Activated T-helper 17 cell treated with anti-CD3 and anti-CD28 coated beads, Interleukin-2, amount 50 U/mL, for 72 hours (primary cell): Measurements from ENCODE around the gene GGTA1. TPM values are rescaled to one million over a fixed set of nuclear protein-coding genes. Genes with fewer than 3 reads are reported as not detected.
"Not testable (repeated sequence)": the region's sequence is repeated elsewhere in the genome, so short reads cannot be mapped to it uniquely, and the experiment has no call there.

Experiments used
- ATAC-seq: fragments of 150-1000 bp; cut with Tn5 transposase; replicated peaks from 2 replicates; pipeline ENCODE4 v1.10.0; 2021; ENCODE audit warnings: mild to moderate bottlenecking, moderate library complexity
- H3K27ac Mint-ChIP-seq: one replicate; pipeline ENCODE4 v1.8.0; 2022; ENCODE audit warnings: mixed read lengths
- H3K27me3 Mint-ChIP-seq: one replicate; pipeline ENCODE4 v1.8.0; 2022; ENCODE audit warnings: mixed read lengths
- H3K36me3 Mint-ChIP-seq: one replicate; pipeline ENCODE4 v1.8.0; 2022; ENCODE audit warnings: low read depth, mild to moderate bottlenecking, mixed read lengths
- H3K4me1 Mint-ChIP-seq: one replicate; pipeline ENCODE4 v1.8.0; 2022; ENCODE audit warnings: mixed read lengths
- H3K4me3 Mint-ChIP-seq: one replicate; pipeline ENCODE4 v1.8.0; 2022; ENCODE audit warnings: mild to moderate bottlenecking, mixed read lengths
- H3K9me3 Mint-ChIP-seq: one replicate; pipeline ENCODE4 v1.8.0; 2022; ENCODE audit warnings: mixed read lengths
- total RNA-seq, 2 donors: library from RNA; stranded (reverse); gene quantifications; one replicate each; pipeline ENCODE4 v1.2.3, GENCODE V29; 2022

Gene GGTA1
- total RNA-seq, 2 donors from 2014 or later, result not detected

DNA sequence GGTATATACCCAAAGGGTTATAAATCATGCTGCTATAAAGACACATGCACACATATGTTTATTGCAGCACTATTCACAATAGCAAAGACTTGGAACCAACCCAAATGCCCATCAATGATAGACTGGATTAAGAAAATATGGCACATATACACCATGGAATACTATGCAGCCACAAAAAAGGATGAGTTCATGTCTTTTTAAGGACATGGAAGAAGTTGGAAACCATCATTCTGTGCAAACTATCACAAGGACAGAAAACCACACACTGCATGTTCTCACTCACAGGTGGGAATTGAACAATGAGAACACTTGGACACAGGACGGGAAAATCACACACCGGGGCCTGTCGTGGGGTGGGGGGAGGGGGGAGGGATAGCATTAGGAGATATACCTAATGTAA lies 62.6 kb downstream of the GGTA1 start:
- not testable (repeated sequence) for H3K27ac Mint-ChIP-seq, H3K36me3 Mint-ChIP-seq, H3K4me1 Mint-ChIP-seq, H3K4me3 Mint-ChIP-seq, H3K9me3 Mint-ChIP-seq, ATAC-seq
- H3K27me3 Mint-ChIP-seq, result peaks cover 13% of the 10 kb centered on the region

DNA sequence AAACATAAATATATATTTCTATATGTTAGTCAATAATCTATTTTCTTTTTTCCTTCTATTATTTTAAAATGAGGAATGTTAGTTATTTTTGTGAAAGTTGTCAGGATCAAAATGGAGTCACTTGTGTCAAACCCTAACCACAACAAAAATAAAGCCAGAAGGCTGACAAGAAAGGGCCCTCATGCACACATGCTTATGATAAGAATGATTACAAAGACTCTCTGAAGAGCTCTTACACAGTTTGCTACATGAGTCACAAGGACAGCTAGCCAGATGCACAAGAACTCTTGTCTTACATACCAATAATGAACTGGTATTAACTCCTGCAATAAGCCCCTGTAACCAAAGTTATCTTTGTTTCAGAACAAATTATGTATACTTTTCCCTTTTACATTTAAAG lies 64.7 kb downstream of the GGTA1 start:
- ATAC-seq, result no peak
- Mint-ChIP-seq H3K9me3 (no peaks in the 10 kb centered on the region), H3K27ac (no peak overlapping the region), H3K4me1 (no peaks in the 10 kb centered on the region), H3K4me3 (no peak overlapping the region), H3K36me3 (no peaks in the 10 kb centered on the region), H3K27me3 (peaks cover 19% of the 10 kb centered on the region)

DNA sequence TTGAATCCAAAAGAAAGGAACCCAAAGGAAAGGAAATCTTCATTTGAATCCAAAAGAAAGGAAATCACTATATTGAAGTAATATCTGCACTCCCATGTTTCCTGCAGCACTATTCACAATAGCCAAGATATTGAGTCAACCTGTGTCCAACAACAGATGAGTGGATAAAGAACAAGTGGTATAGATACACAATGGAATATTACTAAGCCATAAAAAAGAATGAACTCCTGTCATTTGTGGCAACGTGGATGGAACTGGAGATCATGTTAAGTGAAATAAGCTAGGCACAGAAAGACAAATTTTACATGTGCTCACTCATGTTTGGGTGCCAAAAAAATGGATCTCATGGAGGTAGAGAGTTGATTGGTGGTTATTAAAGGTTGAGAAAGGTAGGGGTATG lies 71.7 kb downstream of the GGTA1 start:
- Mint-ChIP-seq H3K27me3 (peaks cover 27% of the 10 kb centered on the region), H3K36me3 (no peaks in the 10 kb centered on the region), H3K27ac (no peak overlapping the region), H3K9me3 (no peaks in the 10 kb centered on the region), H3K4me3 (no peak overlapping the region), H3K4me1 (no peaks in the 10 kb centered on the region)
- ATAC-seq, result no peak

DNA sequence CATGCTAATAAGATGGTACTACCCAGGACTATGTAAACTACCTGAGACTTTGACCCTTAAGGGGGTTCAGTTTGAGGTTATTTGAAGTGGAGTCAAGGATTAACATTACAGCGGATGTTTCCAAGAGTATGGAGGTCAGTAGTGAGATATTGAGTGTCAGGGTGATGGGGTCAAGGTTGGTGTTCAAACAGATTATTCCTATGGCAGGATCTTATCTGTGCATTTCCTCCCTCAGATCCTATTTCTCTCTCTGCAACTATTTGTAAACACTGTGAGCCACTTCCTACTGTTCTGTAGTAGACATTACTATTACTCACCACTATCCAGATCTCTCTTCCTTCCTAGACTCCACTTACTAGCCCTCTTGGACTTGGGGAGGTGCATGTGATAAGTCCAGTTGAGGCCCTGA lies 75.6 kb downstream of the GGTA1 start:
- Mint-ChIP-seq H3K4me3 (no peak overlapping the region), H3K36me3 (no peaks in the 10 kb centered on the region), H3K27me3 (peaks cover 29% of the 10 kb centered on the region), H3K4me1 (no peaks in the 10 kb centered on the region), H3K9me3 (no peaks in the 10 kb centered on the region), H3K27ac (no peak overlapping the region)
- no peak for ATAC-seq

DNA sequence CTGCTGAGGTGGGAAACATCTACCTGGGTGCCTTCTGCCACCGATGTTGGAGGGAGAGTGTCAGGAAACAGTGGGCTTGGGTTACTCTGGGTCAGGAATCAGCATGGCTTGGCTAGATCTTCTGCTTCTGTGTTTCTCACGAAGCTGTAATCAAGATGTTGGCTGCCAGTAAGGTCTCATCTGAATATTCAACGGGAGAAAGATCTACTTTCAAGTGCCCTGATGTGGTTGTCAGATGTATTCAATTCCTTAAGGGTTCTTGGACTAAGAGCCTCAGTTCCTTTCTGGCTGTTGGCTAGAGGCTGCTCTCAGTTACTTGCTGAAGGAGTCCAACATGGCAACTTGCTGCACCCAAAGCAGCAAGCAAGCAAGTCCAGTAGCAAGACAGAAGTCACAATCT lies 87.7 kb downstream of the GGTA1 start:
- Mint-ChIP-seq H3K9me3 (no peaks in the 10 kb centered on the region), H3K4me1 (no peaks in the 10 kb centered on the region), H3K4me3 (no peak overlapping the region), H3K36me3 (no peaks in the 10 kb centered on the region), H3K27me3 (no peaks in the 10 kb centered on the region), H3K27ac (no peak overlapping the region)
- ATAC-seq, result no peak

DNA sequence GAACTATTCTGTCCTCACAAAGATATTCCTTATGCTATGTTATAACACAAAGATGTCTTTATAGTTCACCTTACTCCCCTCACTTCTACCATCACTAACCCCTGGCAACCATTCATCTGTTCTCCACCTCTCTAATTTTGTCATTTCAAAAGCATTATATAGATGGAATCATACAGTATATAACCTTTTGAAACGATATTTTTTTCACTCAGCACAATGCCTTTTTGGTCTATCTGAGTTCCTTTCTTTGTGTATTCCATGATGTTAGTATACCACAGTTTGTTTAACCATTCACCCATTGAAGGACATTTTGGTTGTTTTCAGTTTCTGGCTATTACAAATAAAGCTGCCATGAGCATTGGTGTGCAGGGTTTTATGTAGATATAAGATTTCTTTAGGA lies 93.7 kb downstream of the GGTA1 start:
- Mint-ChIP-seq H3K27ac (no peak overlapping the region), H3K36me3 (no peaks in the 10 kb centered on the region), H3K9me3 (no peaks in the 10 kb centered on the region), H3K4me3 (no peak overlapping the region), H3K4me1 (no peaks in the 10 kb centered on the region), H3K27me3 (peaks cover 4% of the 10 kb centered on the region)
- ATAC-seq, result no peak

Other genes starting within 250 kb of the GGTA1 start
- gene GSN, start 231.7 kb downstream of the GGTA1 start, total RNA-seq, result 1 to 10 TPM; 5.1 to 5.6 TPM
- 10 to 100 TPM; 50.8 to 69.4 TPM for gene STOM, start 129.6 kb downstream of the GGTA1 start, total RNA-seq
- under 1 TPM in 1 of 2 donors, not detected in 1; 0.09 TPM for gene DAB2IP, start 151.8 kb upstream of the GGTA1 start, total RNA-seq